Measurements from ENCODE around the gene HOXC9. TPM values are rescaled to one million over a fixed set of nuclear protein-coding genes. Genes with fewer than 3 reads are reported as not detected.

The HOXC9 gene
- total RNA-seq, 1 experiment from 2014 or later: 6.0 TPM

DNA sequence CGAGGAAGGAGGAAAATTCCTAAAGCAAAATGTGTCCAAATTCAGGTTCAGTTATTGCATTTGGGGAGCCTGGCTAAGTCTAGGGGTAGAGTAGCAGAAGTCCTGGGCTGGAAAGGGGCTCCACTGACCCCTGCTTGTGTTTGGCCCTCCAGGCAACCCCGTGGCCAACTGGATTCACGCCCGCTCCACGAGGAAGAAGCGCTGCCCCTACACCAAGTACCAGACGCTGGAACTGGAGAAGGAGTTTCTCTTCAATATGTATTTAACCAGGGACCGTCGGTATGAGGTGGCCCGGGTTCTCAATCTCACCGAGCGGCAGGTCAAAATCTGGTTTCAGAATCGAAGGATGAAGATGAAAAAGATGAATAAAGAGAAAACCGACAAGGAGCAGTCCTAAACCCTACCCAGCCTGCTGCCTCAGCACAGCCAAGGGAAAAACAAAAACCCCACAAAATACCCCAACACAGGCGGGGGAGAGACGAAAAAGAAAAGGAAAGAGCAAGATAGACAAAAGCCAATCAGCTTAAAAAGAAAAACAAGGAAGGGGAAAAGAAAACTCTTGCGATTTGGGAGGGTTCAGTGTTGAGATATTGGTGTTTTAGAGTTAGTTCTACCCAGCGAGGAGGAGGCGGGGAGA lies 2.4 kb downstream of the HOXC9 start:
- Mint-ChIP-seq H3K27me3 (ENCODE audit: insufficient read depth, unreplicated experiment) (no peaks in the 10 kb centered on the region), H3K9me3 (ENCODE audit: unreplicated experiment) (no peaks in the 10 kb centered on the region), H3K36me3 (ENCODE audit: insufficient read depth, unreplicated experiment) (peaks cover 9% of the 10 kb centered on the region), H3K27ac (ENCODE audit: low read depth, unreplicated experiment) (peak overlapping the region; percentile 97), H3K4me1 (ENCODE audit: insufficient read depth, unreplicated experiment) (peaks cover 16% of the 10 kb centered on the region), H3K4me3 (ENCODE audit: unreplicated experiment) (no peak overlapping the region)
- intact Hi-C loops (cut with micrococcal nuclease): loop anchor here (10.0 kb wide), 1 partner anchor 362 kb away; the partner anchor contains the start of gene GPR84
- DNase-seq (ENCODE audit: unreplicated experiment): no peak
- ChIA-PET CTCF (interaction anchor here (0.6 to 12.4 kb wide), 7 partner anchors 30 to 214 kb away, joined by 3 to 200 read pairs (median 6); partner anchors contain the start of gene HOXC5), POLR2A (interaction anchor here (1.2 to 1.4 kb wide), 2 partner anchors 14 to 187 kb away, joined by 4 read pairs; partner anchors contain the start of gene SMUG1)
- no TSS peak for BruUV-seq (replicated peaks)
- TF ChIP-seq, protein P1, sequence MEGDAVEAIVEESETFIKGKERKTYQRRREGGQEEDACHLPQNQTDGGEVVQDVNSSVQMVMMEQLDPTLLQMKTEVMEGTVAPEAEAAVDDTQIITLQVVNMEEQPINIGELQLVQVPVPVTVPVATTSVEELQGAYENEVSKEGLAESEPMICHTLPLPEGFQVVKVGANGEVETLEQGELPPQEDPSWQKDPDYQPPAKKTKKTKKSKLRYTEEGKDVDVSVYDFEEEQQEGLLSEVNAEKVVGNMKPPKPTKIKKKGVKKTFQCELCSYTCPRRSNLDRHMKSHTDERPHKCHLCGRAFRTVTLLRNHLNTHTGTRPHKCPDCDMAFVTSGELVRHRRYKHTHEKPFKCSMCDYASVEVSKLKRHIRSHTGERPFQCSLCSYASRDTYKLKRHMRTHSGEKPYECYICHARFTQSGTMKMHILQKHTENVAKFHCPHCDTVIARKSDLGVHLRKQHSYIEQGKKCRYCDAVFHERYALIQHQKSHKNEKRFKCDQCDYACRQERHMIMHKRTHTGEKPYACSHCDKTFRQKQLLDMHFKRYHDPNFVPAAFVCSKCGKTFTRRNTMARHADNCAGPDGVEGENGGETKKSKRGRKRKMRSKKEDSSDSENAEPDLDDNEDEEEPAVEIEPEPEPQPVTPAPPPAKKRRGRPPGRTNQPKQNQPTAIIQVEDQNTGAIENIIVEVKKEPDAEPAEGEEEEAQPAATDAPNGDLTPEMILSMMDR (IDR thresholded peaks at IDR 0.05; ENCODE audit: unreplicated experiment): no peak

DNA sequence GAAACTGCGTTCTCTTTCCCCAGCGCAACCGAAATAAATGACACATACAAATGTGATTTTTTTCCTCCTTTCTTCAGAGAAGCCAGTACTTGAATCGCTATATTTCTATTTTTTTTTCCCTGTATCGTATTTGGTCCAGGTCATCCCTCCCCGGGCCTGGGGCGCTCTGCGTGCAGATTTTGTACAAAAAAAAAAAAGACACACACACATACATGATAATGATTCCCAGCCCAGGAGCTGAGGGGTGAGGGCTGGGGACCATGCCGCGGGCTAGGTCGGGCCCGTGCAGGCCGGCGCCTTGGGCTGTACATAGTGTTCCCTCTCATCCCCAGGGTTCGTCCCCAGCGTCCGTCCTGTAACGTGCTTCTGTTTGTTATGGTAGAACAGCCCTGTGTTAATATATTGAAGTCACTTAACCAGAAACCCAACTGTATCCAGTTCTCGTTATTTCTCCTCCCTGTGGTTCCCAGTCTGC lies 3.0 kb downstream of the HOXC9 start:
- peaks cover 16% of the 10 kb centered on the region for H3K4me1 Mint-ChIP-seq (ENCODE audit: insufficient read depth, unreplicated experiment)
- no TSS peak for BruUV-seq (replicated peaks)
- H3K36me3 Mint-ChIP-seq (ENCODE audit: insufficient read depth, unreplicated experiment): peaks cover 9% of the 10 kb centered on the region
- no peak for DNase-seq (ENCODE audit: unreplicated experiment)
- intact Hi-C loops (cut with micrococcal nuclease): loop anchor here (10.0 kb wide), 1 partner anchor 362 kb away; the partner anchor contains the start of gene GPR84
- H3K9me3 Mint-ChIP-seq (ENCODE audit: unreplicated experiment): no peaks in the 10 kb centered on the region
- no peak overlapping the region for H3K4me3 Mint-ChIP-seq (ENCODE audit: unreplicated experiment)
- ChIA-PET POLR2A (interaction anchor here (0.9 kb wide), 1 partner anchor 199 kb away, joined by 4 read pairs; no protein-coding TSS in a partner anchor), CTCF (interaction anchor here (0.9 to 12.4 kb wide), 7 partner anchors 30 to 213 kb away, joined by 3 to 200 read pairs (median 7); partner anchors contain the start of genes HOXC5 and SMUG1)
- TF ChIP-seq, protein P1 (IDR thresholded peaks at IDR 0.05; ENCODE audit: unreplicated experiment): no peak
- H3K27ac Mint-ChIP-seq (ENCODE audit: low read depth, unreplicated experiment): no peak overlapping the region
- H3K27me3 Mint-ChIP-seq (ENCODE audit: insufficient read depth, unreplicated experiment): no peaks in the 10 kb centered on the region

DNA sequence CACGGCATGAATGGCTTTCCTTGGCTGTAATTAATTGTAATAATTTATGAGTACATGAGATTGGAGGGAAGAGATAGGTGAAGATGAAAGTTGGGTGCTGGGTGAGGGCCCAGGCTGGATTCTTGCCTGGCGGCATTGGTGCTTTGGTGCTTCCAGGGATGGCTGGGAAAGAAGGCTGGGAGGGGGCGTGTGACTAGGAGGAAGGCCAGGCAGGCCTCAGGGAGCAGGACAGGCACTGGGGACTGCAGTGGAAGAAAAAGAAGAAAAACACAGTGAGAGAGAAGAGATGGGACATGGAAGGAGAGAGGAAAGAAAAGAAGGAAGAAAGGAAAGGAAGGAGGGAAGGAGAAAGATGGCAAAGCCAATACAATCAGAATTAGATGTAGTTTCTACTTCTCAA lies 3.7 kb downstream of the HOXC9 start:
- TF ChIP-seq, protein P1 (IDR thresholded peaks at IDR 0.05; ENCODE audit: unreplicated experiment): no peak
- no peaks in the 10 kb centered on the region for H3K9me3 Mint-ChIP-seq (ENCODE audit: unreplicated experiment)
- no peak for DNase-seq (ENCODE audit: unreplicated experiment)
- peak overlapping the region; percentile 3 for H3K27ac Mint-ChIP-seq (ENCODE audit: low read depth, unreplicated experiment)
- BruUV-seq (replicated peaks): no TSS peak
- intact Hi-C loops (cut with micrococcal nuclease): loop anchor here (10.0 kb wide), 1 partner anchor 361 kb away; the partner anchor contains the start of gene GPR84
- H3K36me3 Mint-ChIP-seq (ENCODE audit: insufficient read depth, unreplicated experiment): peaks cover 9% of the 10 kb centered on the region
- CTCF ChIA-PET: interaction anchor here (0.9 to 12.4 kb wide), 7 partner anchors 18 to 257 kb away, joined by 3 to 200 read pairs (median 7); partner anchors contain the start of gene SMUG1
- POLR2A ChIA-PET: interaction anchor here (0.8 to 0.9 kb wide), 2 partner anchors 65 to 198 kb away, joined by 4 read pairs; partner anchors contain the start of gene HOXC13
- H3K4me3 Mint-ChIP-seq (ENCODE audit: unreplicated experiment): no peak overlapping the region
- peaks cover 19% of the 10 kb centered on the region for H3K4me1 Mint-ChIP-seq (ENCODE audit: insufficient read depth, unreplicated experiment)
- no peaks in the 10 kb centered on the region for H3K27me3 Mint-ChIP-seq (ENCODE audit: insufficient read depth, unreplicated experiment)
